Hepatocyte (in vitro differentiated cells): Measurements from ENCODE around the gene TFF2. TPM values are rescaled to one million over a fixed set of nuclear protein-coding genes. Genes with fewer than 3 reads are reported as not detected.

Experiments
- DNase-seq: peaks from one replicate; pipeline ENCODE4 v3.0.0-alpha.2; 2016; ENCODE audit warnings: low spot score
- H2AFZ ChIP-seq: fragments of 200-600 bp; sonication (generic); 2 replicates; pipeline ENCODE4 v1.6.0; 2016; ENCODE audit warnings: antibody characterized with exemption, mild to moderate bottlenecking
- H3K27ac ChIP-seq: fragments of 200-600 bp; sonication (generic); 2 replicates; pipeline ENCODE4 v1.5.1; 2016; ENCODE audit warnings: mild to moderate bottlenecking
- H3K27me3 ChIP-seq: fragments of 200-600 bp; sonication (generic); 2 replicates; pipeline ENCODE4 v1.6.1; 2016
- H3K36me3 ChIP-seq: fragments of 200-600 bp; sonication (generic); replicated peaks from 2 replicates; pipeline ENCODE4 v1.5.1; 2016; ENCODE audit warnings: low read depth; ENCODE audit not compliant: insufficient read depth
- H3K4me1 ChIP-seq: fragments of 200-600 bp; sonication (generic); 2 replicates; pipeline ENCODE4 v1.5.1; 2016; ENCODE audit warnings: mild to moderate bottlenecking, moderate library complexity; ENCODE audit not compliant: insufficient read depth
- H3K4me2 ChIP-seq: fragments of 200-600 bp; sonication (generic); 2 replicates; pipeline ENCODE4 v1.6.0; 2016
- H3K4me3 ChIP-seq: fragments of 200-600 bp; sonication (generic); 2 replicates; pipeline ENCODE4 v1.5.1; 2016; ENCODE audit warnings: mild to moderate bottlenecking
- H3K79me2 ChIP-seq: fragments of 200-600 bp; sonication (generic); 2 replicates; pipeline ENCODE4 v1.6.0; 2017; ENCODE audit warnings: mild to moderate bottlenecking
- H3K9me2 ChIP-seq: fragments of 200-600 bp; sonication (generic); replicated peaks from 2 replicates; pipeline ENCODE4 v1.6.0; 2017; ENCODE audit warnings: mild to moderate bottlenecking; ENCODE audit not compliant: insufficient read depth
- H3K9me3 ChIP-seq: fragments of 200-600 bp; sonication (generic); 2 replicates; pipeline ENCODE4 v1.5.1; 2016; ENCODE audit warnings: low read depth, mild to moderate bottlenecking
- H4K20me1 ChIP-seq: fragments of 200-600 bp; sonication (generic); 2 replicates; pipeline ENCODE4 v1.6.0; 2016; ENCODE audit warnings: mild to moderate bottlenecking; ENCODE audit not compliant: insufficient read depth, poor library complexity, severe bottlenecking
- EZH2 ChIP-seq: fragments of 200-600 bp; sonication (generic); IDR thresholded peaks from 2 replicates; pipeline ENCODE4 v1.6.1; 2016; ENCODE audit warnings: antibody characterized with exemption, mild to moderate bottlenecking, borderline replicate concordance
- EZH2phosphoT487 ChIP-seq: fragments of 200-600 bp; sonication (generic); IDR thresholded peaks from one replicate; pipeline ENCODE4 v1.6.1; 2018; ENCODE audit warnings: antibody characterized with exemption, mild to moderate bottlenecking, low read depth, moderate library complexity; ENCODE audit not compliant: unreplicated experiment, severe bottlenecking
- WGBS: methylation state at CpG from one replicate; pipeline ENCODE4 v1.1.6; 2016; ENCODE audit warnings: low lambda C conversion rate; ENCODE audit errors: missing lambda C conversion rate; 5-methylcytosine and 5-hydroxymethylcytosine counted together
- polyA plus RNA-seq: library from polyadenylated mRNA; unstranded; fragments of >200 nt; fragmentation: Nextera tagmentation; extraction: Ambion mirVana; gene quantifications from 2 replicates; pipeline ENCODE4 v1.2.1, GENCODE V29; 2016
- total RNA-seq: library from RNA; depleted of rRNA; stranded (reverse); fragments of >200 nt; gene quantifications from 2 replicates; pipeline ENCODE4 v1.2.3, GENCODE V29; 2014
- TF ChIP-seq, protein P1 (sequence below): fragments of 200-600 bp; sonication (generic); IDR thresholded peaks from 2 replicates; pipeline ENCODE4 v1.5.1; 2016; ENCODE audit warnings: antibody characterized with exemption, mild to moderate bottlenecking; ENCODE audit not compliant: poor library complexity

TFF2 gene, protein sequence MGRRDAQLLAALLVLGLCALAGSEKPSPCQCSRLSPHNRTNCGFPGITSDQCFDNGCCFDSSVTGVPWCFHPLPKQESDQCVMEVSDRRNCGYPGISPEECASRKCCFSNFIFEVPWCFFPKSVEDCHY
- total RNA-seq (15.5 and 23.9 TPM in 2 replicates), polyA plus RNA-seq (28.1 and 58.7 TPM in 2 replicates)

DNA sequence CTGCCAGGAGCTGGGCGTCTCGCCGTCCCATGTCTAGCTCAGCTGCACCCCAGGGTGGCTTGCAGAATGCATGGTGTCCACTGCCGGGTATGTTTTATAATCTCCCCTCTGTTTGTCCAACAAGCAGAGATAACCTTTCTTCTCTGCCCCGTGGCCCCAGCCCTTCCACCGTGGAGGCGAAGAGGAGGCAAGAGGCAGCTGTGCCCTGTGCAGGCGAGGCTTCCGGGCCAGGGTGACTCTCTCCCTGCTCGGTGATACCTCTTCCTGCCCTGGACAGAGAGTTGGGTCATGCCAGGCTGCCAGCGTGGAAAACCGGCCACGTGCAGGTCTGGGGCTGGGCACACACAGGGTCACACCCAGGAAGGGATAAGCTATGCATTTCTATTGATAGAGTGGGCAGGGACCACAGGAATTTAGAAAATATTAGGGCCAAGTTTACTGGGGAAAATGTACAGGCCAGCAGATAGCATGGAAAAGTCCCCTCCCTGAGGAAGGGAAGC lies at the start of gene TFF2:
Gene TFF2, minus strand, starts transcription at position 68 of the 500 bp plus-strand sequence. Its CDS starts 37 bp downstream, at position 31.
- H3K27ac ChIP-seq, result peak within 1 kb of the TSS; percentile 18
- H3K27me3 ChIP-seq, result no peaks in the 10 kb centered on the region
- DNase-seq, result no peak
- H3K79me2 ChIP-seq, result no peaks in the 10 kb centered on the region
- no peak within 1 kb of the TSS for H2AFZ ChIP-seq
- H3K4me3 ChIP-seq, result no peak within 1 kb of the TSS
- H3K9me2 ChIP-seq, result no peaks in the 10 kb centered on the region
- no peaks in the 10 kb centered on the region for H4K20me1 ChIP-seq
- TF ChIP-seq EZH2phosphoT487, result no peak
- no peak for TF ChIP-seq EZH2
- TF ChIP-seq, protein P1, sequence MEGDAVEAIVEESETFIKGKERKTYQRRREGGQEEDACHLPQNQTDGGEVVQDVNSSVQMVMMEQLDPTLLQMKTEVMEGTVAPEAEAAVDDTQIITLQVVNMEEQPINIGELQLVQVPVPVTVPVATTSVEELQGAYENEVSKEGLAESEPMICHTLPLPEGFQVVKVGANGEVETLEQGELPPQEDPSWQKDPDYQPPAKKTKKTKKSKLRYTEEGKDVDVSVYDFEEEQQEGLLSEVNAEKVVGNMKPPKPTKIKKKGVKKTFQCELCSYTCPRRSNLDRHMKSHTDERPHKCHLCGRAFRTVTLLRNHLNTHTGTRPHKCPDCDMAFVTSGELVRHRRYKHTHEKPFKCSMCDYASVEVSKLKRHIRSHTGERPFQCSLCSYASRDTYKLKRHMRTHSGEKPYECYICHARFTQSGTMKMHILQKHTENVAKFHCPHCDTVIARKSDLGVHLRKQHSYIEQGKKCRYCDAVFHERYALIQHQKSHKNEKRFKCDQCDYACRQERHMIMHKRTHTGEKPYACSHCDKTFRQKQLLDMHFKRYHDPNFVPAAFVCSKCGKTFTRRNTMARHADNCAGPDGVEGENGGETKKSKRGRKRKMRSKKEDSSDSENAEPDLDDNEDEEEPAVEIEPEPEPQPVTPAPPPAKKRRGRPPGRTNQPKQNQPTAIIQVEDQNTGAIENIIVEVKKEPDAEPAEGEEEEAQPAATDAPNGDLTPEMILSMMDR, result no peak
- no peaks in the 10 kb centered on the region for H3K4me1 ChIP-seq
- 62% methylated on average over 13 of the region's 13 CpGs for WGBS
- no peaks in the 10 kb centered on the region for H3K36me3 ChIP-seq
- H3K4me2 ChIP-seq, result no peak within 1 kb of the TSS
- no peaks in the 10 kb centered on the region for H3K9me3 ChIP-seq

DNA sequence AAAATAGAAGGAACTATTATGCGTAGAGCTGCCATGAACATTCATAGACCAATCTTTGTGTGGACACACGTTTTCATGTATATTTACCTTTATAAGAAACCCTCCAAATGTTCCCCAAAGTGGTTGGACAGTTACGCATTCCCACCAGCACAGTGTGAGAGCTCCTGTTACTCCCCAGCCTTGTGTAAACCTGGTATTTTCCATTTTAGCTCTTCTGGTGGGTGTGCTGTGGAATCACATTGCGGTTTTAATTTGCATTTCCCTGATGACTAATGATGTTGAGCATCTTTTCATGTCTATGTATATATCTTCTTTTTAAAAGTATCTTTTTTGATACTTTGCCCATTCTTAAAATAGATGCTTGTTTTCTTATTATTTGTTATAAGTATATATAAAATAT lies 49.7 kb upstream of the TFF2 start:
- no peak overlapping the region for H2AFZ ChIP-seq
- WGBS, result 77% methylated on average over 4 of the region's 4 CpGs
- no peak overlapping the region for H3K4me2 ChIP-seq
- H3K27me3 ChIP-seq, result no peaks in the 10 kb centered on the region
- H3K4me3 ChIP-seq, result no peak overlapping the region
- no peak for DNase-seq
- H3K27ac ChIP-seq, result no peak overlapping the region
- H3K9me3 ChIP-seq, result no peaks in the 10 kb centered on the region
- peaks cover 11% of the 10 kb centered on the region for H3K4me1 ChIP-seq
- H3K9me2 ChIP-seq, result no peaks in the 10 kb centered on the region
- no peaks in the 10 kb centered on the region for H3K79me2 ChIP-seq
- TF ChIP-seq, protein P1, result no peak
- TF ChIP-seq EZH2 (no peak), EZH2phosphoT487 (no peak)
- no peaks in the 10 kb centered on the region for H3K36me3 ChIP-seq
- no peaks in the 10 kb centered on the region for H4K20me1 ChIP-seq

DNA sequence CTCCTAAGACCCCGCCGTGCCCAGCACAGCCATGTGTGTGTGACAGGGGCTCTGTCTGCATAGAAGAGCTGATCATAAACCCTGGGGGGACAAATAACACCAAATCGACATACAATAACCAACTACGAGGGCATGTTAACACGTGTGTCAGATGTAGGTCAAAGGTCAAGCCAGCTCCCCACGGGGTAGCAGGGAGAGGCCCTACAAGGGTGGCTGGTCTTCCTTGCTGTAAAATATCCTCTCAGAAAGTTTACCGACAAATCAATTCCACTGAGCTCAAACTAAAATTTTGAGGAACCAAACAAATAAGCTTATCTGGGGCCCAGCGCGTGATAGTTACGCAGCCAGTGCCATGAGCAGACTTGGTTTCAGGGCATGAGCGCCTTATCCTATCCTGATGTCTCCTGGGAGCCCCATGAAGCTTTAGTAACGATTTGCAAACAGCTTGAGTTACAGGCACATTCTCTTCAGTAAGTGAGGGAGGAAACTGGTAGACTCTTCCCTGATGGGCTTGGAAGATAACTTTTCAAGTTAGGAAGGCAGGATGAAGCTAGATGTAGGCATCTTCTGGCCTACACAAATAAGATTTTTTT lies 47.7 kb upstream of the TFF2 start:
- H3K79me2 ChIP-seq, result no peaks in the 10 kb centered on the region
- no peak overlapping the region for H3K4me3 ChIP-seq
- no peaks in the 10 kb centered on the region for H4K20me1 ChIP-seq
- H3K27me3 ChIP-seq, result no peaks in the 10 kb centered on the region
- WGBS, result 71% methylated on average over 12 of the region's 12 CpGs
- H3K4me1 ChIP-seq, result peaks cover 11% of the 10 kb centered on the region
- TF ChIP-seq EZH2 (no peak), EZH2phosphoT487 (no peak)
- TF ChIP-seq, protein P1, result no peak
- no peak for DNase-seq
- H3K9me3 ChIP-seq, result no peaks in the 10 kb centered on the region
- H3K27ac ChIP-seq, result no peak overlapping the region
- no peaks in the 10 kb centered on the region for H3K9me2 ChIP-seq
- no peaks in the 10 kb centered on the region for H3K36me3 ChIP-seq
- H2AFZ ChIP-seq, result no peak overlapping the region
- H3K4me2 ChIP-seq, result no peak overlapping the region
